Measurements from ENCODE around the gene C11orf21.

C11orf21 gene

GRCh38 chr11:2259897-2260451, 41.7 kb downstream of the C11orf21 start:
- Histone ChIP-seq H3K36me3 (ENCODE audit: insufficient read depth, insufficient read length, low read length) (no peaks in the 10 kb centered on the region), H3K4me1 (ENCODE audit: insufficient read depth, insufficient read length) (peaks cover 23% of the 10 kb centered on the region), H3K27me3 (ENCODE audit: insufficient read depth, insufficient read length) (no peaks in the 10 kb centered on the region), H3K9me3 (ENCODE audit: insufficient read depth, low read length) (no peaks in the 10 kb centered on the region), H3K9ac (ENCODE audit: insufficient read length, low read depth) (no peak overlapping the region), H3K4me3 (ENCODE audit: insufficient read length, low read depth) (no peak overlapping the region)
- TF ChIP-seq SUZ12 (IDR thresholded peaks at IDR 0.05; ENCODE audit: extremely low read depth, insufficient read depth, insufficient read length) (no peak), YY1 (IDR thresholded peaks at IDR 0.05; ENCODE audit: insufficient read depth, insufficient read length) (no peak), ZNF274 (IDR thresholded peaks at IDR 0.05; ENCODE audit: low read depth, low read length) (no peak)
- no peak for DNase-seq (ENCODE audit: low read depth, low spot score)

- H3K4me3 ChIP-seq (ENCODE audit: insufficient read length, low read depth) = no peak overlapping the region
- H3K4me1 ChIP-seq (ENCODE audit: insufficient read depth, insufficient read length) = peaks cover 23% of the 10 kb centered on the region
- H3K27me3 ChIP-seq (ENCODE audit: insufficient read depth, insufficient read length) = no peaks in the 10 kb centered on the region
- TF ChIP-seq SUZ12 (IDR thresholded peaks at IDR 0.05; ENCODE audit: extremely low read depth, insufficient read depth, insufficient read length) = no peak
- TF ChIP-seq YY1 (IDR thresholded peaks at IDR 0.05; ENCODE audit: insufficient read depth, insufficient read length) = no peak
- TF ChIP-seq ZNF274 (IDR thresholded peaks at IDR 0.05; ENCODE audit: low read depth, low read length) = no peak
- H3K9me3 ChIP-seq (ENCODE audit: insufficient read depth, low read length) = no peaks in the 10 kb centered on the region
- no peak for DNase-seq (ENCODE audit: low read depth, low spot score)
- H3K36me3 ChIP-seq (ENCODE audit: insufficient read depth, insufficient read length, low read length) = no peaks in the 10 kb centered on the region
- H3K9ac ChIP-seq (ENCODE audit: insufficient read length, low read depth) = no peak overlapping the region
Measured at GRCh38 chr11:2259466-2259830, 42.3 kb downstream of the C11orf21 start.

DNA sequence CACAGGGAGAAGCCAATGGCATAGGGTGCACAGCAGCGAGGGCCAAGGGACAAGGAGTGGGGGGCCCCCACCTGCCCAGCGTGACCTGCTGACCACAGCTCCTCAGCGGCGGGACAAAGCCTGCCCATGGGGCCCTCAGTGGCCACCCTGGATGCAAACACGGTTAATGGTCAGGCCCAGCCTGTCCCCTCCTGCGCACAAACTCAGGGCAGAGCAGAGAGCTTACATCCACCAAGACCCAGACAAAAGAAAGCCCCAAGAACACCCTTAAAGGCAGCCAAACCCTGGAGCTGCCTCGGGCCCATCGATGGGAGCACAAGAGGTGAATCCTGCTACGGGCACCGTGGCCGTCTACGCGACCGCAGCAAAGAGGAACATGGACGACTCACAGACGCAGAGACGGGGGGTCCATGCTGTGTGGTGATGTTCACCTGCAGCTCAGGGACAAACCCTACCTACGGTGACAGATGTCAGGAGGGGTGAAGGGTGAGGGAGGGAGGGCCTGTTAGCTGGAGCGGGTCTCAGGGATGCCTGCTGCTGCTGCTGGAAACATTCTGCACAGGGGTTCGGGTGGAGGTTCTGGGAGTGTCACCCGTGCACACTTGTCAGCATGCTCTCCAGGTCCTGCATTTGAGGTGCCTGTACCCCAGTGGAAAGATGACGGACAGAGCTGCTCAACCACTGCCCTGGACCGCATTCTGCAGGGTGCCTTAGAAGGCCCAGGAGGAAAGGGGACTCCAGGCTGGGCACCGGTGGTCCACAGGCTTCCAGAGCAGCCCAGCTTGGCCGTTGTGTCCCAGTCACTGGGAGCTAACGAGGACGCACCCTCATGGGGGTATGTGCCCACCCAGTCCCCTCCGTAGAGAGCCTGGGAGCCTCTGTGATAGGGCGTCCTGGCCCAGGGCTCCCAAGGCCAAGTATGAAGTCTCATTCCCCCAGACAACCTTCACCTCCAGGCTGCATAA, 42.9 kb downstream of the C11orf21 start:
- Histone ChIP-seq H3K9ac (ENCODE audit: insufficient read length, low read depth) (no peak overlapping the region), H3K9me3 (ENCODE audit: insufficient read depth, low read length) (peaks cover 5% of the 10 kb centered on the region; the same call in 1 of the 2 replicates), H3K36me3 (ENCODE audit: insufficient read depth, insufficient read length, low read length) (no peaks in the 10 kb centered on the region), H3K4me3 (ENCODE audit: insufficient read length, low read depth) (no peak overlapping the region), H3K27me3 (ENCODE audit: insufficient read depth, insufficient read length) (no peaks in the 10 kb centered on the region), H3K4me1 (ENCODE audit: insufficient read depth, insufficient read length) (peaks cover 23% of the 10 kb centered on the region)
- TF ChIP-seq YY1 (IDR thresholded peaks at IDR 0.05; ENCODE audit: insufficient read depth, insufficient read length) (no peak), ZNF274 (IDR thresholded peaks at IDR 0.05; ENCODE audit: low read depth, low read length) (no peak), SUZ12 (IDR thresholded peaks at IDR 0.05; ENCODE audit: extremely low read depth, insufficient read depth, insufficient read length) (no peak)
- DNase-seq (ENCODE audit: low read depth, low spot score) = no peak

GRCh38 chr11:2256951-2257700, 44.6 kb downstream of the C11orf21 start:
- TF ChIP-seq ZNF274 (IDR thresholded peaks at IDR 0.05; ENCODE audit: low read depth, low read length) (no peak), SUZ12 (IDR thresholded peaks at IDR 0.05; ENCODE audit: extremely low read depth, insufficient read depth, insufficient read length) (no peak), YY1 (IDR thresholded peaks at IDR 0.05; ENCODE audit: insufficient read depth, insufficient read length) (no peak)
- H3K4me3 ChIP-seq (ENCODE audit: insufficient read length, low read depth) = no peak overlapping the region
- H3K4me1 ChIP-seq (ENCODE audit: insufficient read depth, insufficient read length) = peaks cover 18% of the 10 kb centered on the region
- no peak for DNase-seq (ENCODE audit: low read depth, low spot score)
- H3K9ac ChIP-seq (ENCODE audit: insufficient read length, low read depth) = no peak overlapping the region
- H3K27me3 ChIP-seq (ENCODE audit: insufficient read depth, insufficient read length) = no peaks in the 10 kb centered on the region
- peaks cover 5% of the 10 kb centered on the region; the same call in 1 of the 2 replicates for H3K9me3 ChIP-seq (ENCODE audit: insufficient read depth, low read length)
- H3K36me3 ChIP-seq (ENCODE audit: insufficient read depth, insufficient read length, low read length) = no peaks in the 10 kb centered on the region

DNA sequence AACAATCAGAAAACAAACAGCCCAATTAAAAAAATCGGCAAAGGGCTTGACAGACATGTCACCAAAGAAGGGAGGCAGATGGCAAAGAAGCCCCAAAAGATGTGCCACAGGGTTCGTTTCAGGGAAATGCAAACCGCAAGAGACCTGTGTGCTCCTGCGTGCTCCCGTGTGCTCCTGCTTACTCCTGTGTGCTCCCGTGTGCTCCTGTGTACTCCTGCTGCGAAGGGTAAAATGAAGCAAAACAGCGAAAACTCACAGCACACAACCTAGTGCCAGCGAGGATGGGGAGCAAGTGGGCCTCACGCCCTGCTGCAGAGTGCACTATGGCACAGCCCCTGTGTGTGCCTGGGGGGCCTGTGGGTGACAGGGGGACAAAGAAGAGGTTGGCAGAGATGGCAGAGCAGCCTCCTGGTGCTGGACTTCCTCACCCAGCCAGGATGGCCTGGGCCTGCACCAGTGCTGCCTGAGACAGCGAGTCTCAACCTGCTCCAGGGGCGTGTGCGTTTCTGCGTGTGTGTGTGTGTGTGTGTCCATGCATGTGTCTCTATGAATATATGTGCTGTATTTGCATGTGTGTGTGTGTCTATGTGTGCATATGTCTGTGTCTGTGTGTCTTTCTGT, 45.3 kb downstream of the C11orf21 start:
- DNase-seq (ENCODE audit: low read depth, low spot score) = no peak
- Histone ChIP-seq H3K9ac (ENCODE audit: insufficient read length, low read depth) (no peak overlapping the region), H3K4me1 (ENCODE audit: insufficient read depth, insufficient read length) (peaks cover 15% of the 10 kb centered on the region), H3K9me3 (ENCODE audit: insufficient read depth, low read length) (peaks cover 5% of the 10 kb centered on the region; the same call in 1 of the 2 replicates), H3K27me3 (ENCODE audit: insufficient read depth, insufficient read length) (no peaks in the 10 kb centered on the region), H3K4me3 (ENCODE audit: insufficient read length, low read depth) (no peak overlapping the region), H3K36me3 (ENCODE audit: insufficient read depth, insufficient read length, low read length) (no peaks in the 10 kb centered on the region)
- no peak for TF ChIP-seq SUZ12 (IDR thresholded peaks at IDR 0.05; ENCODE audit: extremely low read depth, insufficient read depth, insufficient read length)
- no peak for TF ChIP-seq ZNF274 (IDR thresholded peaks at IDR 0.05; ENCODE audit: low read depth, low read length)
- no peak for TF ChIP-seq YY1 (IDR thresholded peaks at IDR 0.05; ENCODE audit: insufficient read depth, insufficient read length)

GRCh38 chr11:2252018-2252417, 49.7 kb downstream of the C11orf21 start:
- TF ChIP-seq YY1 (IDR thresholded peaks at IDR 0.05; ENCODE audit: insufficient read depth, insufficient read length) (no peak), SUZ12 (IDR thresholded peaks at IDR 0.05; ENCODE audit: extremely low read depth, insufficient read depth, insufficient read length) (no peak)
- Histone ChIP-seq H3K9ac (ENCODE audit: insufficient read length, low read depth) (no peak overlapping the region), H3K4me1 (ENCODE audit: insufficient read depth, insufficient read length) (peaks cover 23% of the 10 kb centered on the region), H3K9me3 (ENCODE audit: insufficient read depth, low read length) (peaks cover 5% of the 10 kb centered on the region; the same call in 1 of the 2 replicates), H3K27me3 (ENCODE audit: insufficient read depth, insufficient read length) (no peaks in the 10 kb centered on the region), H3K4me3 (ENCODE audit: insufficient read length, low read depth) (no peak overlapping the region), H3K36me3 (ENCODE audit: insufficient read depth, insufficient read length, low read length) (no peaks in the 10 kb centered on the region)
- DNase-seq (ENCODE audit: low read depth, low spot score) = no peak

All from NT2/D1 (cell line).